OCI-LY3 (cell line): ENCODE results near the gene GRAMD1B.

Experiments used
- CTCF ChIP-seq: fragments of 200-600, 300-600 bp; sonication (generic); IDR thresholded peaks from 2 replicates; pipeline ENCODE4 v1.5.1; 2014; ENCODE audit warnings: antibody characterized with exemption, low read length, low read depth
- EZH2phosphoT487 ChIP-seq: fragments of 200-600 bp; shearing (Covaris generic); IDR thresholded peaks from 2 replicates; pipeline ENCODE4 v1.6.1; 2018; ENCODE audit warnings: antibody characterized with exemption, mixed run types, low read depth

GRCh38 chr11:123587559-123587958 lies 157.5 kb downstream of the GRAMD1B start:
- no peak for TF ChIP-seq CTCF
- TF ChIP-seq EZH2phosphoT487 = no peak
